Measurements from ENCODE around the gene MINDY2. TPM values are rescaled to one million over a fixed set of nuclear protein-coding genes. Genes with fewer than 3 reads are reported as not detected.

Gene MINDY2
- total and polyA plus RNA-seq, 10 of the 15 experiments (the other 5 are each of a cell fraction or from before 2014, with no cell fraction given): 0.73 to 9.4 (median 3.3) TPM

GRCh38 chr15:58785355-58785754, 14.3 kb downstream of the MINDY2 start:
- Histone ChIP-seq H2AFZ (ENCODE audit: control insufficient read depth, low read depth, low read length) (no peak overlapping the region), H3K27ac (ENCODE audit: control insufficient read depth, insufficient read depth) (no peak overlapping the region), H3K9me3 (replicated peaks; ENCODE audit: control insufficient read depth, insufficient read depth, low read length) (no peaks in the 10 kb centered on the region), H4K20me1 (ENCODE audit: control insufficient read depth, insufficient read depth) (no peaks in the 10 kb centered on the region), H3K36me3 (ENCODE audit: control insufficient read depth in 2 of 2, insufficient read depth in 2 of 2, low read length in 1 of 2) (no peaks in the 10 kb centered on the region; a peak in 1 of 4 replicates), H3K9ac (ENCODE audit: control insufficient read depth, insufficient read depth, low read length) (no peak overlapping the region), H3K4me2 (ENCODE audit: control insufficient read depth, insufficient read depth) (no peak overlapping the region), H3K4me1 (ENCODE audit: control insufficient read depth, insufficient read depth, low read length) (no peaks in the 10 kb centered on the region), H3K27me3 (replicated peaks in 1 of 2; ENCODE audit: control insufficient read depth in 2 of 2, insufficient read depth in 2 of 2, low read length in 1 of 2) (no peaks in the 10 kb centered on the region), H3K79me2 (ENCODE audit: control insufficient read depth, insufficient read depth, low read length) (no peaks in the 10 kb centered on the region; the same call in 1 of the 2 replicates), H3K4me3 (no peak overlapping the region)
- in situ Hi-C loops (cut with MboI) (no loop called here), intact Hi-C loops (cut with micrococcal nuclease; ENCODE audit: unreplicated experiment) (no loop called here)
- ChIA-PET RAD21 (ENCODE audit: unreplicated experiment) (interaction anchor here (1.5 kb wide), 1 partner anchor 14 kb away, joined by 3 read pairs; the partner anchor contains the start of gene MINDY2), SMC1A (ENCODE audit: uncharacterized antibody, unreplicated experiment) (no interaction called here), CTCF (no interaction called here), POLR2A (interaction anchor here (0.6 kb wide), 1 partner anchor 142 kb away, joined by 7 read pairs; no protein-coding TSS in a partner anchor)
- no peak for ATAC-seq
- 97% methylated on average over 6 of the region's 6 CpGs for WGBS (ENCODE audit: insufficient coverage, insufficient replicate concordance, low lambda C conversion rate, missing lambda C conversion rate)
- BruUV-seq (replicated peaks): no TSS peak
- no peak for FAIRE-seq
- no peak for DNase-seq (ENCODE audit: low read depth, low spot score)
- TF ChIP-seq IKZF1 (conservative IDR thresholded peaks at IDR 0.05) (no peak), STAT1 (conservative IDR thresholded peaks at IDR 0.05) (no peak), TCF7 (IDR thresholded peaks at IDR 0.05; ENCODE audit: borderline replicate concordance) (no peak), BCL11A (IDR thresholded peaks at IDR 0.05; ENCODE audit: low read depth, low read length) (no peak), ZNF24 (IDR thresholded peaks at IDR 0.05) (no peak), ZNF274 (IDR thresholded peaks at IDR 0.05; ENCODE audit: insufficient read depth, insufficient read length) (no peak), ZBTB11 (CRISPR knock-in tag; IDR thresholded peaks at IDR 0.05) (no peak), ATF7 (IDR thresholded peaks at IDR 0.05; ENCODE audit: low read depth) (no peak), ZZZ3 (IDR thresholded peaks at IDR 0.05; ENCODE audit: control insufficient read depth, insufficient read length, low read depth) (no peak), ZBED1 (IDR thresholded peaks at IDR 0.05; ENCODE audit: borderline replicate concordance) (no peak), RELB (IDR thresholded peaks at IDR 0.05; ENCODE audit: low read depth) (no peak), ETV6 (conservative IDR thresholded peaks at IDR 0.05 in 1 of 2, IDR thresholded peaks at IDR 0.05 in 1 of 2; ENCODE audit: borderline replicate concordance in 1 of 2, low read depth in 1 of 2) (no peak)

Data from GM12878 (cell line).